H1 (cell line): Measurements from ENCODE around the gene MLYCD. TPM values are rescaled to one million over a fixed set of nuclear protein-coding genes. Genes with fewer than 3 reads are reported as not detected.

ENCODE experiments used
- CTCF ChIA-PET: fragments of 300-600 bp; sonication (Branson Sonifier 250); formaldehyde crosslinking; loops from one replicate; lab custom pipeline; 2021; ENCODE audit not compliant: partially characterized antibody; lab: Charles Lee
- POLR2A ChIA-PET: fragments of 300-600 bp; sonication (Branson Sonifier 250); formaldehyde crosslinking; loops from one replicate; lab custom pipeline; 2021; ENCODE audit warnings: inconsistent platforms; ENCODE audit not compliant: partially characterized antibody; lab: Charles Lee
- DNase-seq, 2 experiments: peaks; one replicate each; pipeline versions ENCODE4 v3.0.0 to v3.0.0-alpha.2; 2010 to 2022; ENCODE audit warnings: low spot score in 2 of 2, low read depth in 1 of 2, mixed read lengths in 1 of 2
- FAIRE-seq: peaks from 2 replicates; lab custom pipeline; 2011; peaks lifted over from hg19 to GRCh38; lab: Jason Lieb, UNC
- H2AFZ ChIP-seq: 2 replicates; pipeline ENCODE4 v1.8.1; 2012; ENCODE audit warnings: low read length, inconsistent platforms
- H2AK5ac ChIP-seq: 2 replicates; pipeline ENCODE4 v1.6.1; 2013; ENCODE audit warnings: low read depth, low read length
- H2BK120ac ChIP-seq: replicated peaks from 2 replicates; pipeline ENCODE3; 2013; ENCODE audit warnings: low read depth, low read length, inconsistent platforms
- H2BK12ac ChIP-seq: 2 replicates; pipeline ENCODE4 v1.6.1; 2013; ENCODE audit warnings: low read depth, low read length
- H2BK15ac ChIP-seq: 2 replicates; pipeline ENCODE4 v1.6.1; 2013; ENCODE audit warnings: low read length
- H2BK20ac ChIP-seq: 2 replicates; pipeline ENCODE4 v1.6.1; 2013; ENCODE audit warnings: low read length
- H2BK5ac ChIP-seq: 2 replicates; pipeline ENCODE4 v1.6.1; 2013; ENCODE audit warnings: low read depth, low read length
- H3K14ac ChIP-seq: 2 replicates; pipeline ENCODE4 v1.6.1; 2013; ENCODE audit warnings: inconsistent platforms; ENCODE audit not compliant: insufficient read length
- H3K18ac ChIP-seq: 2 replicates; pipeline ENCODE4 v1.6.1; 2013; ENCODE audit warnings: low read length; ENCODE audit errors: extremely low read depth
- H3K23ac ChIP-seq: 2 replicates; pipeline ENCODE4 v1.6.1; 2013; ENCODE audit warnings: inconsistent platforms; ENCODE audit not compliant: insufficient read length
- H3K23me2 ChIP-seq: 2 replicates; pipeline ENCODE4 v1.6.1; 2013; ENCODE audit warnings: low read depth, low read length
- H3K27ac ChIP-seq: 2 replicates; pipeline ENCODE4 v1.6.1; 2011; ENCODE audit warnings: low read depth, low read length, inconsistent platforms
- H3K27me3 ChIP-seq, 4 experiments: replicated peaks in 1 of 4; 1 replicate in 1 of 4; 2 replicates in 3 of 4; pipeline versions ENCODE4 v1.6.1 to v1.8.1; 2011 to 2013; ENCODE audit warnings: low read length in 3 of 4, mild to moderate bottlenecking in 3 of 4, inconsistent platforms in 2 of 4, mixed read lengths in 2 of 4, moderate library complexity in 1 of 4; ENCODE audit not compliant: control insufficient read depth in 3 of 4, insufficient read depth in 3 of 4; ENCODE audit errors: extremely low read depth in 1 of 4
- H3K36me3 ChIP-seq, 4 experiments: 2 replicates each; pipeline versions ENCODE4 v1.6.1 to v1.8.1; 2011 to 2013; ENCODE audit warnings: mild to moderate bottlenecking in 4 of 4, low read length in 3 of 4, moderate library complexity in 2 of 4, control low read depth in 1 of 4, inconsistent platforms in 1 of 4; ENCODE audit not compliant: insufficient read depth in 4 of 4, control insufficient read depth in 2 of 4
- H3K4ac ChIP-seq: replicated peaks from 2 replicates; pipeline ENCODE3; 2013; ENCODE audit warnings: low read length, low read depth, mixed read lengths, inconsistent platforms; ENCODE audit not compliant: insufficient read length
- H3K4me1 ChIP-seq, 4 experiments: replicated peaks in 1 of 4; 1 replicate in 1 of 4; 2 replicates in 3 of 4; pipeline versions ENCODE4 v1.6.1 to v1.8.1; 2011 to 2013; ENCODE audit warnings: low read length in 3 of 4, inconsistent platforms in 2 of 4, mixed read lengths in 1 of 4; ENCODE audit not compliant: insufficient read depth in 4 of 4, control insufficient read depth in 3 of 4
- H3K4me2 ChIP-seq, 2 experiments: 2 replicates each; pipeline versions ENCODE4 v1.6.1 to v1.8.1; 2011 to 2013; ENCODE audit warnings: low read depth in 2 of 2, low read length in 2 of 2, control low read depth in 1 of 2, inconsistent platforms in 1 of 2, mild to moderate bottlenecking in 1 of 2; ENCODE audit not compliant: insufficient read depth in 1 of 2
- H3K4me3 ChIP-seq, 4 experiments: fragments of 200-600, 300-600 bp in 1 of 4; sonication (generic), shearing (Covaris generic), sonication (Bioruptor Twin) in 1 of 4; 2 replicates each; pipeline versions ENCODE4 v1.5.1 to v1.8.1; 2011 to 2016; ENCODE audit warnings: low read length in 4 of 4, low read depth in 3 of 4, control low read depth in 2 of 4, inconsistent platforms in 2 of 4, mild to moderate bottlenecking in 2 of 4, mixed read lengths in 1 of 4, moderate library complexity in 1 of 4; ENCODE audit not compliant: insufficient read depth in 2 of 4; ENCODE audit errors: extremely low read depth in 1 of 4
- H3K56ac ChIP-seq: replicated peaks from 2 replicates; pipeline ENCODE3; 2013; ENCODE audit warnings: low read depth, mild to moderate bottlenecking, mixed read lengths, low read length, inconsistent platforms; ENCODE audit not compliant: insufficient read length
- H3K79me1 ChIP-seq: 2 replicates; pipeline ENCODE4 v1.6.1; 2013; ENCODE audit warnings: low read depth, low read length, control low read depth
- H3K79me2 ChIP-seq, 2 experiments: 2 replicates each; pipeline versions ENCODE4 v1.6.1 to v1.8.1; 2012 to 2013; ENCODE audit warnings: low read length in 2 of 2, mild to moderate bottlenecking in 2 of 2, inconsistent platforms in 1 of 2; ENCODE audit not compliant: insufficient read depth in 2 of 2, control insufficient read depth in 1 of 2
- H3K9ac ChIP-seq, 4 experiments: replicated peaks in 1 of 4; 1 replicate in 1 of 4; 2 replicates in 3 of 4; pipeline versions ENCODE4 v1.6.1 to v1.8.1; 2011 to 2013; ENCODE audit warnings: low read depth in 3 of 4, low read length in 3 of 4, control low read depth in 2 of 4, mild to moderate bottlenecking in 2 of 4, moderate library complexity in 2 of 4, inconsistent platforms in 1 of 4; ENCODE audit errors: extremely low read depth in 1 of 4
- H3K9me3 ChIP-seq, 2 experiments: 2 replicates each; pipeline versions ENCODE4 v1.6.1 to v1.8.1; 2012 to 2013; ENCODE audit warnings: mild to moderate bottlenecking in 2 of 2, moderate library complexity in 2 of 2, control low read depth in 1 of 2, inconsistent platforms in 1 of 2, low read depth in 1 of 2, low read length in 1 of 2, mixed read lengths in 1 of 2; ENCODE audit not compliant: insufficient read depth in 2 of 2
- H4K20me1 ChIP-seq, 2 experiments: replicated peaks in 1 of 2; 2 replicates each; pipeline versions ENCODE3 to v1.8.1; 2011 to 2013; ENCODE audit warnings: inconsistent platforms in 2 of 2, low read length in 2 of 2, mild to moderate bottlenecking in 1 of 2; ENCODE audit not compliant: insufficient read depth in 2 of 2, control insufficient read depth in 1 of 2
- H4K5ac ChIP-seq: 2 replicates; pipeline ENCODE4 v1.6.1; 2013; ENCODE audit warnings: low read length, low read depth, mixed read lengths, inconsistent platforms; ENCODE audit not compliant: insufficient read length
- H4K8ac ChIP-seq: 2 replicates; pipeline ENCODE4 v1.8.0; 2013; ENCODE audit warnings: mild to moderate bottlenecking, moderate library complexity, low read length, inconsistent platforms; ENCODE audit not compliant: insufficient read depth; ENCODE audit errors: extremely low read depth
- H4K91ac ChIP-seq: replicated peaks from 2 replicates; pipeline ENCODE3; 2013; ENCODE audit warnings: low read length, mixed read lengths, inconsistent platforms; ENCODE audit not compliant: insufficient read length
- EP300 ChIP-seq, 2 experiments: IDR thresholded peaks; 1 replicate in 1 of 2; 2 replicates in 1 of 2; pipeline ENCODE4 v1.6.1; 2011 to 2012; ENCODE audit warnings: low read depth in 2 of 2, low read length in 2 of 2, mild to moderate bottlenecking in 2 of 2, borderline replicate concordance in 1 of 2, inconsistent platforms in 1 of 2, moderate library complexity in 1 of 2
- RAD21 ChIP-seq, 2 experiments: IDR thresholded peaks in 1 of 2; conservative IDR thresholded peaks in 1 of 2; 2 replicates each; pipeline ENCODE4 v1.6.1; 2011; ENCODE audit warnings: low read depth in 2 of 2, low read length in 2 of 2, improper control_type of control experiment in 1 of 2, inconsistent platforms in 1 of 2, mild to moderate bottlenecking in 1 of 2, moderate library complexity in 1 of 2
- TAF1 ChIP-seq: IDR thresholded peaks from 2 replicates; pipeline ENCODE4 v1.6.1; 2011; ENCODE audit warnings: mild to moderate bottlenecking, low read depth, low read length
- TEAD4 ChIP-seq: IDR thresholded peaks from 2 replicates; pipeline ENCODE4 v1.6.1; 2012; ENCODE audit warnings: low read depth, low read length, inconsistent platforms, mixed read lengths
- WGBS, 2 experiments: shearing (Covaris generic) in 1 of 2; methylation state at CpG; one replicate each; pipeline versions ENCODE4 v1.1.6 to v1.1.7; 2013 to 2015; ENCODE audit warnings: low lambda C conversion rate in 2 of 2, mixed read lengths in 2 of 2, inconsistent platforms in 1 of 2, low coverage in 1 of 2, missing lambda C conversion rate in 1 of 2; ENCODE audit not compliant: insufficient replicate concordance in 2 of 2, insufficient coverage in 1 of 2, insufficient read length in 1 of 2; ENCODE audit errors: extremely low coverage in 1 of 2, missing lambda C conversion rate in 1 of 2; 5-methylcytosine and 5-hydroxymethylcytosine counted together
- polyA plus RNA-seq, 7 experiments: library from polyadenylated mRNA; depleted of rRNA in 3 of 7; stranded (reverse) in 5 of 7; unstranded in 2 of 7; fragments of >200 nt in 5 of 7; fragments of 200-250 nt in 2 of 7; gene quantifications; 1 replicate in 5 of 7; 2 replicates in 1 of 7; 4 replicates in 1 of 7; pipeline versions ENCODE4 v1.2.1 to v1.2.3, GENCODE V29; 2011 to 2013; ENCODE audit warnings: missing spikeins in 2 of 7, mixed read lengths in 2 of 7
- total RNA-seq: library from RNA; stranded (reverse); fragmentation: NEBNext Ultra II Directional; extraction: Animal tissue kit (Norgen Biotek cat#: 25700); gene quantifications from 2 replicates; pipeline ENCODE4 v1.2.1, GENCODE V29; 2021
- TF ChIP-seq, protein P1 (sequence below), 3 experiments: IDR thresholded peaks; 1 replicate in 2 of 3; 2 replicates in 1 of 3; pipeline versions ENCODE4 v1.5.1 to v1.6.1; 2011; ENCODE audit warnings: low read length in 3 of 3, mild to moderate bottlenecking in 3 of 3, inconsistent platforms in 2 of 3, low read depth in 1 of 3, moderate library complexity in 1 of 3; ENCODE audit not compliant: insufficient read depth in 1 of 3; ENCODE audit errors: control extremely low read depth in 1 of 3

The MLYCD gene
- total and polyA plus RNA-seq, 2 of the 8 experiments (the other 6 are each of a cell fraction or from before 2014, with no cell fraction given), result 3.7 to 7.0 TPM

DNA sequence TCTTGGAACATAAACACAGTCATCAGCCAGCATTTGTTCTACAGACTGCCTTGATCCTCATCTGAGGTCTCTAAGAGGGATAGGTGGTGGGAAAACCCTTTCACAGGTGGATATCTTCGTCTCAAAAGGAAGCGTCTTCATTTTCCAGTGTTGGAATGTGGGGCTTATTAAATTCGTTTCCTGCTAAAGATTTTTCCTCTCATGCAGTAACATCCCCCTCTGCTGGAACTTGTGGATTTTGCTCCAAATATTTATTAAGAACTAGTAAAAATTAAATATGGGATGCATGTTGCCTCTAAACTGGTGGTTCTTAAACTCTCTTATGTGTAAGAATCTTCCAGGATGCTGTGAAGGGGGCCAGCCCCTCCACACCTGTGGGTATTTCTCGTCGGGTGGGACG lies 20.1 kb upstream of the MLYCD start:
- ChIA-PET POLR2A (no interaction called here), CTCF (interaction anchor here (0.9 to 1.7 kb wide), 2 partner anchors 29 to 52 kb away, joined by 3 to 23 read pairs; no protein-coding TSS in a partner anchor)
- Histone ChIP-seq H3K27me3 (no peaks in the 10 kb centered on the region), H3K23ac (no peak overlapping the region), H4K91ac (no peak overlapping the region), H3K9me3 (no peaks in the 10 kb centered on the region), H3K9ac (no peak overlapping the region), H3K14ac (no peak overlapping the region), H3K36me3 (no peaks in the 10 kb centered on the region), H3K56ac (no peak overlapping the region), H2BK5ac (no peak overlapping the region), H3K4ac (no peak overlapping the region), H2BK120ac (no peak overlapping the region), H3K23me2 (no peaks in the 10 kb centered on the region), H4K20me1 (no peaks in the 10 kb centered on the region), H3K4me3 (no peak overlapping the region), H4K5ac (peak overlapping the region; percentile 38), H4K8ac (no peak overlapping the region), H2BK20ac (no peak overlapping the region), H3K4me1 (peaks cover 0 to 3% (median 0%) of the 10 kb centered on the region in 4 experiments; a peak in 1 of 7 replicates), H3K79me1 (no peaks in the 10 kb centered on the region), H3K79me2 (no peaks in the 10 kb centered on the region), H3K18ac (peak overlapping the region; percentile 95; the same call in 1 of the 2 replicates), H2BK12ac (no peak overlapping the region), H2AFZ (no peak overlapping the region), H2AK5ac (no peak overlapping the region), H3K4me2 (no peak overlapping the region), H2BK15ac (no peak overlapping the region), H3K27ac (no peak overlapping the region)
- peak; percentile 55 for FAIRE-seq
- 57% methylated on average over 6 of the region's 6 CpGs; no CpG with 5 or more reads in 1 of the 2 experiments for WGBS, 2 experiments
- no peak for DNase-seq
- TF ChIP-seq, protein P1, sequence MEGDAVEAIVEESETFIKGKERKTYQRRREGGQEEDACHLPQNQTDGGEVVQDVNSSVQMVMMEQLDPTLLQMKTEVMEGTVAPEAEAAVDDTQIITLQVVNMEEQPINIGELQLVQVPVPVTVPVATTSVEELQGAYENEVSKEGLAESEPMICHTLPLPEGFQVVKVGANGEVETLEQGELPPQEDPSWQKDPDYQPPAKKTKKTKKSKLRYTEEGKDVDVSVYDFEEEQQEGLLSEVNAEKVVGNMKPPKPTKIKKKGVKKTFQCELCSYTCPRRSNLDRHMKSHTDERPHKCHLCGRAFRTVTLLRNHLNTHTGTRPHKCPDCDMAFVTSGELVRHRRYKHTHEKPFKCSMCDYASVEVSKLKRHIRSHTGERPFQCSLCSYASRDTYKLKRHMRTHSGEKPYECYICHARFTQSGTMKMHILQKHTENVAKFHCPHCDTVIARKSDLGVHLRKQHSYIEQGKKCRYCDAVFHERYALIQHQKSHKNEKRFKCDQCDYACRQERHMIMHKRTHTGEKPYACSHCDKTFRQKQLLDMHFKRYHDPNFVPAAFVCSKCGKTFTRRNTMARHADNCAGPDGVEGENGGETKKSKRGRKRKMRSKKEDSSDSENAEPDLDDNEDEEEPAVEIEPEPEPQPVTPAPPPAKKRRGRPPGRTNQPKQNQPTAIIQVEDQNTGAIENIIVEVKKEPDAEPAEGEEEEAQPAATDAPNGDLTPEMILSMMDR (IDR thresholded peaks at IDR 0.05; ENCODE audit: control extremely low read depth in 1 of 3, insufficient read depth in 1 of 3, low read depth in 1 of 3, low read length in 3 of 3), result peak in 2 of 3 experiments; percentile 46 to 65; a peak in 2 of 4 replicates
- TF ChIP-seq TAF1 (no peak), RAD21 (IDR thresholded peaks at IDR 0.05 in 1 of 2, conservative IDR thresholded peaks at IDR 0.05 in 1 of 2; ENCODE audit: low read depth in 2 of 2, low read length in 2 of 2) (peak; percentile 89 to 90), TEAD4 (peak; percentile 64; the same call in 1 of the 2 replicates), EP300 (IDR thresholded peaks at IDR 0.05; ENCODE audit: borderline replicate concordance in 1 of 2, low read depth in 2 of 2, low read length in 2 of 2) (no peak)
